ENCODE data around the gene SLC25A42.

Gene SLC25A42

DNA sequence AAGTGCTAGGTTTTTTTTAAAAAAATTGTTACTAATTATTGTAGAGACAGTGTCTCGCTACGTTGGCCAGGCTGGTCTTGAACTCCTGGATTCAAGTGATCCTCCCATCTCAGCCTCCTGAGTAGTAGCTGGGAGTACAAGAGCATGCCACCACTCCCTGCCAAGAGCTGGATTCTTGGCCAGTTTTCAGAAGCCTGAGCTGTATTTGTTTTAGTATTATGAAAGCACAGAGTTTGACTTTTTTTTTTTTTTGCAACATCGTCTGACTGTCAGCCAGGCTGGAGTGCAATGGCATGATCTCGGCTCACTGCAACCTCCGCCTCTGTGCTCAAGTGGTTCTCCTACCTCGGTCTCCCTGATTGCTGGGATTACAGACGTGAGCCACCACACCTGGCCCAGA, 23.4 kb upstream of the SLC25A42 start:
- no peak for ATAC-seq
- Mint-ChIP-seq H3K27me3 (no peaks in the 10 kb centered on the region), H3K27ac (peak overlapping the region; percentile 68)

DNA sequence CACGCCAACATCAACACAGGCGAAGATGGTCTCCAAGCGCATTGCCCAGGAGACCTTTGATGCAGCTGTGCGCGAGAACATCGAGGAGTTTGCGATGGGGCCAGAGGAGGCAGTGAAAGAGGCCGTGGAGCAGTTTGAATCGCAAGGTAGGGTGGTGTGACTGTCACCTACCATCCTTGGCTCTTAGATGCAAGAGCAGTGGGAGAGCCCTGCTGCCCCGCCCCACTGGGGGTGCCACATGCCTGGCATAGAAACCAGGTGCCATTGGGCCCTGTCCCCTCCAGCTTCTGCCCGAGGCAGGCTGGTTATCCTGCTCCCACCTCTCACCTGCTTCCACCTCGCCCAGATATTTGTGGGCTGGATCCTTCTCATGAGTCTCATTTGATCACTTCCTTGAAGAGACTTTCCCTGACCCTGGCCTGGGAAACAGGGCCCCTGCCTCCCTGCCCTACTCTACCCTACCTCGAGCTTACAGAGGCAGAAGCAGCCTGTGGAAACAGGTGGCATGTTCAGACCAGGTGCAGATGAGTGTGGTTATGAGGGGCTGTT, 21.0 kb upstream of the SLC25A42 start:
- Mint-ChIP-seq H3K27ac (no peak overlapping the region), H3K36me3 (peaks cover 46% of the 10 kb centered on the region), H3K4me1 (peaks cover 21% of the 10 kb centered on the region), H3K9me3 (no peaks in the 10 kb centered on the region), H3K27me3 (no peaks in the 10 kb centered on the region), H3K4me3 (no peak overlapping the region)
- no peak for ATAC-seq

More for the DNA sequence above, 23.4 kb upstream of the SLC25A42 start:
- Mint-ChIP-seq H3K4me1 (peaks cover 25% of the 10 kb centered on the region), H3K36me3 (peaks cover 33% of the 10 kb centered on the region), H3K4me3 (no peak overlapping the region), H3K9me3 (no peaks in the 10 kb centered on the region)

DNA sequence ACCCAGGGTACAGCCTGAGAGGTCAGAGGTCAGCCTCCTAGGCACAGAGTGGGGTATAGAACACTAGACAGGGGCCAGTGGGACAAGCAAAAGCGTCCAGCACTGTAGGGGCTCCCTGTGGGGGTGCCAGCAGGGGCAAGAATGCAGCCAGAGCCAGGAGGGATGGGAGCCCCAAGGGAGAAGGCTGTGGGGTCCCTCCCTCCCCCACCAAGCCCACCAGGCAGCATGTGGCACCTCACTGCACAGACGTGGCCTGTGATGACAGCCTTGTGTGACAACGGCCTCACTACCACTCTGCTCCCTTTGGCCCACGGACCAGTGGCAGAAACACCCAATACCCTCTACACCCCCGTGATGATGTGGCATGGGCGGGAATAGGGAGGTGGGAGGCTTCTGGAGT, 20.3 kb upstream of the SLC25A42 start:
- Mint-ChIP-seq H3K27ac (no peak overlapping the region), H3K4me1 (peaks cover 21% of the 10 kb centered on the region), H3K9me3 (no peaks in the 10 kb centered on the region), H3K4me3 (no peak overlapping the region), H3K36me3 (peaks cover 46% of the 10 kb centered on the region), H3K27me3 (no peaks in the 10 kb centered on the region)
- ATAC-seq: no peak

DNA sequence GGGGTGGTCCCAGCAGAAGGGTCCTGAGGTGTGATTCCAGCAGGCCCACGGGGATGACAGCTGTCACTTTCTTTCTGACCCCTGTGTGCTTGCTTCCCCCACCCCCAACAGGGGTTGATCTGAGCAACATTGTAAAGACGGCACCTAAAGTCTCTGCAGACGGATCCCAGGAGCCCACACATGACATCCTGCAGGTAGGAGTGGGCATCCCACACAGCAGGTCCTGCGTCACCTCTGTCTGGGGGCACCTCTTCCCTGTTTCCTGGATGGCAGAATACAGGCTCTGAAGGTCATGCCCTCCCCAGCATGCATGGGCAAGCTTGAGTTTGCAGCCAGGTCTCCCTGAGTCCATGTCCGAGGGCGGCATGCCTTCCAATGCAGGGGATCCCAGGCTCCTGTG, 19.9 kb upstream of the SLC25A42 start:
- no peak overlapping the region for H3K27ac Mint-ChIP-seq

DNA sequence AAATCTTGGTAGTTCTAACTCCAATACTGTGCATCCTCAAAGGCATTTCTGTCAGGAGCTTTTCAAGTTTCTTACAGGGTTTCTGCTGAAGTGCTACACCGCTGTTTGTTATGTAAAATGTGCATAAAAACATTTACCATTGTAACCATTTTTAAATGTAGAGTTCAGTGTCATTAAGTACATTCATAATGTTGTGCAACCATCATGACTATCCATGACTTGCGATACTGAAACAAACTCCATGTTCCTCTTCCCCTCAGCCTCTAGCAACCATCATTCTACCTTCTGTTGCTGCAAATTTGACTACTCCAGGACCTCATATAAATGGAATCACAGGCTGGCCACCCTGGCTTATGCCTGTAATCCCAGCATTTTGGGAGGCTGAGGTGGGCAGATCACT, 14.4 kb upstream of the SLC25A42 start:
- Mint-ChIP-seq H3K36me3 (peaks cover 47% of the 10 kb centered on the region), H3K27me3 (no peaks in the 10 kb centered on the region), H3K4me1 (no peaks in the 10 kb centered on the region), H3K4me3 (no peak overlapping the region), H3K27ac (no peak overlapping the region), H3K9me3 (no peaks in the 10 kb centered on the region)
- no peak for ATAC-seq

More for the DNA sequence above, 19.9 kb upstream of the SLC25A42 start:
- no peaks in the 10 kb centered on the region for H3K27me3 Mint-ChIP-seq
- no peaks in the 10 kb centered on the region for H3K9me3 Mint-ChIP-seq
- H3K4me3 Mint-ChIP-seq: no peak overlapping the region
- H3K4me1 Mint-ChIP-seq: peaks cover 21% of the 10 kb centered on the region
- peaks cover 46% of the 10 kb centered on the region for H3K36me3 Mint-ChIP-seq
- ATAC-seq: no peak

DNA sequence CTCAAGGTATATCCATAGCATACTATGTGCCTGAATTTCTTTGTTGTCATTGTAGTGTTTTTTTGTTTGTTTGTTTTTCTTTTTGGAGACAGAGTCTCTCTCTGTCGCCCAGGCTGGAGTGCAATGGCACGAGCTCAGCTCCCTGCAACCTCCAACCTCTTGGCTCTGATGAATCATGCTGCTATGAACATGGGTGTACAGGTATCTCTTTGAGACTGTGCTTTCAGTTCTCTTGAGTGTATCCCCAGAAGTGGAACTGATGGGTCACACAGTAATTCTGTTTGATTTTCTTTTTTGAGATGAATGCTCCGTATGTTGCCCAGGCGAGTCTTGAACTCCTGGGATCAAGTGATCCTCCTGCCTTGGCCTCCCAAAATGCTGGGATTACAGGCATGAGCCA, 13.7 kb upstream of the SLC25A42 start:
- Mint-ChIP-seq H3K9me3 (no peaks in the 10 kb centered on the region), H3K27ac (no peak overlapping the region), H3K36me3 (peaks cover 43% of the 10 kb centered on the region), H3K27me3 (no peaks in the 10 kb centered on the region), H3K4me1 (no peaks in the 10 kb centered on the region), H3K4me3 (no peak overlapping the region)
- no peak for ATAC-seq

DNA sequence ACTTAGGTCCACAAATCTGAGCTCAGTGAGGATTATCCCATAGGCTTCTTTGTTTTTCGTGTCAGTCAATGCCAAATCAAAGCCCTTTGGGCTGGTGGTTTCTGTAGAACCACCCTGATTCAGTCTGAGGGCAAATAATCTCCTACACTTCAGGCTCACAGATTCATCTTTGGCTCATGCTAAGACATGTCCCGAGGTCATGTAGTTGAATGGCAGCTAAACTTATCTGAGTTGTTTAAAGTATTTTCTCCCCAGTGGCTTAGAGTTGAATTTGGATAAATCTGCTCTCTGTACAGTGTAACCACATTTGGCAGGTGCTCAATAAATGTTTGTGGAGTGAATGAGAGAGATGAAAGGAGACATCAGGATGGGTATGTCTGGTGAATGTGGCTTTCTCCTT, 13.1 kb upstream of the SLC25A42 start:
- H3K9me3 Mint-ChIP-seq: no peaks in the 10 kb centered on the region
- no peak overlapping the region for H3K4me3 Mint-ChIP-seq

DNA sequence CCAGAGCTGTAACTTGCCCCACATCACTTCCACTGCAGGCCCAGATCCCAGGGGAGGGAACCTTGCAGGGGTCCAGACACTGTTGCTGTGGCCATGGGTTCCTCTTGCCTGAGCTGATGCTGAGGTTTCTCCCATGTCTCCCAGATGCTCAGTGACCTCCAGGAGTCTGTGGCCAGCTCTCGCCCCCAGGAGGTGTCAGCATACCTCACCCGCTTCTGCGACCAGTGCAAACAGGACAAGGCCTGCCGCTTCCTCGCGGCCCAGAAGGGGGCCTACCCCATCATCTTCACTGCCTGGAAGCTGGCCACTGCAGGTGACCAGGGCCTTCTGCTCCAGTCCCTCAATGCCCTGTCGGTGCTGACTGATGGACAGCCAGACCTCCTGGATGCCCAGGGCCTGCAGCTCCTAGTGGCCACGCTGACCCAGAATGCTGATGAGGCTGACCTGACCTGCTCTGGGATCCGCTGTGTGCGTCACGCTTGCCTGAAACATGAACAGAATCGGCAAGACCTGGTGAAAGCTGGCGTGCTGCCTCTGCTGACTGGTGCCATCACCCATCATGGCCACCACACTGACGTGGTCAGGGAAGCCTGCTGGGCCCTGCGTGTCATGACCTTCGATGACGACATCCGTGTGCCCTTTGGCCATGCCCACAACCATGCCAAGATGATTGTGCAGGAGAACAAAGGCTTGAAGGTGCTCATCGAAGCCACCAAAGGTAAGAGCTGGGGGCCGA, 12.1 kb upstream of the SLC25A42 start:
- Mint-ChIP-seq H3K27me3 (no peaks in the 10 kb centered on the region), H3K4me1 (no peaks in the 10 kb centered on the region), H3K9me3 (no peaks in the 10 kb centered on the region), H3K36me3 (peaks cover 51% of the 10 kb centered on the region), H3K4me3 (no peak overlapping the region), H3K27ac (no peak overlapping the region)
- ATAC-seq: no peak

More for the DNA sequence above, 13.1 kb upstream of the SLC25A42 start:
- Mint-ChIP-seq H3K27me3 (no peaks in the 10 kb centered on the region), H3K27ac (no peak overlapping the region), H3K36me3 (peaks cover 46% of the 10 kb centered on the region), H3K4me1 (no peaks in the 10 kb centered on the region)
- no peak for ATAC-seq

DNA sequence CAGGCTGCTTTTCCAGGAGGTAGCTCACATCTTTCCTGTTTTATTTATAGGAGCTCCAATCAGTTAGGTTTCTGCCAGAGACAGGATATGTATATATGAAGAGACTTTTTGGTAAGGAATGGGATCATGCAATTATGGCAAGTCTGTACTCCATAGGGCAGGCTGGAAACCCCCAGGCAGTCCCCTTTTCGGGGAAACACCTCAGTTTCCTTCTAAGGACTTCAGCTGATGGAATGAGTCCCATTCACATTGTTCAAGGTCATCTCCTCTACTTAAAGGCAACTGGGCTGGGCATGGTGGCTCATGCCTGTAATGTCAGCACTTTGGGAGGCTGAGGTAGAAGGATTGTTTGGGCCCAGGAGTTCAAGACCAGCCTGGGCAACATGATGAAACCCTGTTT, 10.9 kb upstream of the SLC25A42 start:
- Mint-ChIP-seq H3K36me3 (peaks cover 48% of the 10 kb centered on the region), H3K4me3 (no peak overlapping the region), H3K4me1 (no peaks in the 10 kb centered on the region), H3K9me3 (no peaks in the 10 kb centered on the region), H3K27ac (no peak overlapping the region), H3K27me3 (no peaks in the 10 kb centered on the region)
- ATAC-seq: no peak

DNA sequence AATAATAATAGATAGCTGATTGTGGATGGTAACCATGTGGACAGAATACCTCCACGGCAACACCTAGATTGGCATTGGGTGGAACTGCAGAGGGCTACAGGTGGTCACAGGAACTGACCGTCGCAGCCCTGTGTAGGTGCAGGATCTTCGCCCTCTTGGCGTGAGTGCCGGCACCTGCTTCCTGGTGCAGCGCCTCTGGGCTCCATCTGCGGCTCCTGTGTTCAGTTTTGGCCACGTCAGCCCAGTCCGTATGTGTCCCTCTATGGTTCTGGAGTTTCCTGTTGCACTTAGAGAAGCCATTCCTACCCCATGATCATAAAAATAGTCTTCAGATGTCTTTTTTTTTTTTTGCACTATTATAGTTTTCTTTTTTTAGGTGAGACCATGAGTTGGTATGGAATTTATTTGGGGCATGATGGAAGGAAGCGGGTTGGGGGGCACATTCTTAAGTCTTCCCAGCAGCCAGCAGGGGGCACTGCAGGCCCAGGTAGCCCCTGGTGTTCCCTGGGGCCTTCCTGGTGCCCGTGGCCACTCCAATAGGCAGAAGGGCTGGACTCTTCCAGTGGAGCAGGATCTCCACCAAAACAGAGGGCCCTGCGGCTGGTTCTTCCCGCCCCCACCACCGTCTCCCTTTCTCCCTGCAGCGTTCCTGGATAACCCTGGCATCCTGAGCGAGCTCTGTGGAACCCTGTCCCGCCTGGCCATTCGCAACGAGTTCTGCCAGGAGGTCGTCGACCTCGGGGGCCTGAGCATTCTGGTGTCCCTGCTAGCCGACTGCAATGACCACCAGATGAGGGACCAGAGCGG, 10.1 kb upstream of the SLC25A42 start:
- Mint-ChIP-seq H3K27ac (no peak overlapping the region), H3K4me3 (no peak overlapping the region), H3K36me3 (peaks cover 51% of the 10 kb centered on the region), H3K4me1 (no peaks in the 10 kb centered on the region), H3K27me3 (no peaks in the 10 kb centered on the region), H3K9me3 (no peaks in the 10 kb centered on the region)
- peak; percentile 68 for ATAC-seq

DNA sequence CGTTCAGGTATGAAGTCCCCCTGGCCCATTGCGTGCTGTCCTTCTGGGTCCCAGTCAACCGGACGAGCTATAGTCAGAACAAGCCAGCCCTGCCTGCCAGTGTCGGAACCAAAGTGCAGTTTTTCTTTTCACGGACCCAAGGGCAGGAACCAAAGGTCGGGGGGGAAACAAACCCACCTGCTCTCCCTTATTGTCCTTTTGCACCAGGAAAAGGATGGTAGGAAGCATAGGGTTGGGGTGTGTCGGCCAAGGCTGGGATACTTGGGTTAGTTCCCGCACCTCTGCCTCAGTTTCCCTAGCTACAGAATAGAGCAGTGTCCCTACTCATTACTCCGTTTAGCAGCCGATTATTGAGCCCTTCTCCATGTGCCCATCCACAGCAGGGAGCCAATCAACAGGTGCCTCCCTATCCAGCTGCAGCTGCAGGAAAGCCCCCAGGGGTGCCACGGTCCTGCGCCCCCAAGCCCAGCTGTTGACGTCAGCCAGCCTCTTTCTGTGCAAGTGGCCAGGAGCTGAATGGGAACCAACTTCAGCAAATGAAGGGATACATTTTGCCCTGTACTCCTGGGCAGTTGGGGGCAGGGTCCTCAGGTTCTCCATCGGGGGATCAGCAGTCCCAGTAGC, 9.4 kb upstream of the SLC25A42 start:
- no peak for ATAC-seq
- no peak overlapping the region for H3K27ac Mint-ChIP-seq
- no peaks in the 10 kb centered on the region for H3K27me3 Mint-ChIP-seq
- no peak overlapping the region for H3K4me3 Mint-ChIP-seq
- H3K36me3 Mint-ChIP-seq: peaks cover 55% of the 10 kb centered on the region
- H3K4me1 Mint-ChIP-seq: peaks cover under 1% of the 10 kb centered on the region
- H3K9me3 Mint-ChIP-seq: no peaks in the 10 kb centered on the region

DNA sequence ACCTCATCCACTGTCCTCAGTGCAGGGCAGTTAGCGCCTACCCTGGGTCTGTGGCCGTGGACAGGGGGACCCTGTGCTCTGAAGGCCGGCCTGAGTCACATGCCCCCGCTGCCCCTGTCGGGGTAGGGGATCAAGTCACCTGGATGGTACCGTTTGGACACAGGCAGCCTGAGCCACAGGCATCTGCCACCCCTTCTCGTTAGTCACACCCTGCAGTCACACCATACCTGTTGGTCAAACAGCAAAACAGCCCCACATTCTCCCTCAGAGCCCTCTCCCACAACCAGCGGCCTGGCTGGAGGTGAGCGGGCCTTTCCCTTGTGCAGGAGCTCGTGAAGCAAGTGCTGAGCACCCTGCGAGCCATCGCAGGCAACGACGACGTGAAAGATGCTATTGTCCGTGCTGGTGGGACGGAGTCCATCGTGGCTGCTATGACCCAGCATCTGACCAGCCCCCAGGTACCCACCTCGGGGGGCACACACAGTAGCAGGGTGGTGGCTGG, 8.8 kb upstream of the SLC25A42 start:
- no peak for ATAC-seq
- no peak overlapping the region for H3K27ac Mint-ChIP-seq
- H3K4me1 Mint-ChIP-seq: peaks cover 6% of the 10 kb centered on the region
- no peak overlapping the region for H3K4me3 Mint-ChIP-seq
- H3K27me3 Mint-ChIP-seq: no peaks in the 10 kb centered on the region
- H3K36me3 Mint-ChIP-seq: peaks cover 57% of the 10 kb centered on the region
- H3K9me3 Mint-ChIP-seq: no peaks in the 10 kb centered on the region

DNA sequence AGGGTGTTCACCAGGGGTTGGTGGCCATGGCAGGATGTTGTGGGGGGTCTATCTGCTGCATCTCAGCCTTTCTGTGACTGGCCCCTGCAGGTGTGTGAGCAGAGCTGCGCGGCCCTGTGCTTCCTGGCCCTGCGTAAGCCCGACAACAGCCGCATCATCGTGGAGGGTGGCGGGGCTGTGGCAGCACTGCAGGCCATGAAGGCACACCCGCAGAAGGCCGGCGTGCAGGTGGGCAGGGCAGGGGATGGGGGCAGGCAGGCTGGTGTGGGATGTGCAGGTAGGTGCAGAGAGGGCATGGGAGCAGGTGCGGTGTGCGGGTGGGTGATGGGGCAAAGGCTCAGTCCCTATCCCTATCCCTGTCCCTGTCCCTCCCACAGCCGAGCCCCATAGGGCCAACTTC, 8.1 kb upstream of the SLC25A42 start:
- H3K27me3 Mint-ChIP-seq: no peaks in the 10 kb centered on the region
- no peaks in the 10 kb centered on the region for H3K9me3 Mint-ChIP-seq
- H3K36me3 Mint-ChIP-seq: peaks cover 53% of the 10 kb centered on the region
- ATAC-seq: no peak
- no peak overlapping the region for H3K27ac Mint-ChIP-seq
- H3K4me3 Mint-ChIP-seq: no peak overlapping the region
- peaks cover 9% of the 10 kb centered on the region for H3K4me1 Mint-ChIP-seq

DNA sequence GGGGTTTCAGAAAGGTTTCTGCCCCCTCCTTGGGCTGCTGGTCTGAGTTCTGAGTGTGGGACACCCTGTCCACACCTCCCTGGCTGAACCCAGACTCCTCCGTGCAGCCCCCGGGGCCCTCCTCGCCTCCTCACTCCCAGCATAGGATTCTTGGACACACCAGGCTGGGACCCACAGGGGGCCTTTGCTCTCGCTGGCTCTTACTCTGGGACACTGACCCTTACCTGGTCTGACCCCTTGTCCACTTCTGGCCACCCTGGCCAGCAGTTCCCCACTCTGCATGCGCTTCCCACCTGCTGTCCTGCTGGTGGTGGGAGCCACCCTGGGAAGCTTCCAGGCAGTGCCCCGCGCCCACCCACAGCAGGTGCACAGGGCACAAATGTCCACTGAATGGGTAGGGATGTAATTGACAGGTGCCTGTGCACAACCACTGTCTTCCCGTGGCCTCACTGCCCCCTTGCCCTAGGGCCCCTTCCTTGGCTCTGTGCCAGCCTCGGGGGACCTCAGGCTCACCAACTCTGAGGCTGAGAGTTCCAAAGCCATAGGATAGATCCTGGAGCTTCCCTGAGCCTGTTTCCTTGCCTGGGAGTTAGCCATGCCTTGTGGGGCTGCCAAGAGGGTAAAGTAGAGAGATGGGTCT, 7.0 kb upstream of the SLC25A42 start:
- Mint-ChIP-seq H3K4me3 (no peak overlapping the region), H3K27me3 (no peaks in the 10 kb centered on the region), H3K36me3 (peaks cover 50% of the 10 kb centered on the region), H3K27ac (no peak overlapping the region), H3K4me1 (peaks cover 9% of the 10 kb centered on the region), H3K9me3 (no peaks in the 10 kb centered on the region)
- ATAC-seq: no peak

DNA sequence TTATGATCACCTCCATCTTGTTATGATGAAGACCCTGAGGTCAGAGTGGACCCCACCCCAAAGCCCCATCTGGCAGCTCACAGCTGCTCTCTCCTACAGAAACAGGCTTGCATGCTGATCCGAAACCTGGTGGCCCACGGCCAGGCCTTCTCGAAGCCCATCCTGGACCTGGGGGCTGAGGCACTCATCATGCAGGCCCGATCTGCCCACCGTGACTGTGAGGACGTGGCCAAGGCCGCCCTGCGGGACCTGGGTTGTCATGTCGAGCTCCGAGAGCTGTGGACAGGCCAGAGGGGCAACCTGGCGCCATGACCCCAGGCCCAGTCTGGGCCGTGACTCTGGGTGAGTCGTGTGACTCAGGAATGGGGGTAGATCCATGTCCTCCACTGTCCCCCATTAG, 6.5 kb upstream of the SLC25A42 start:
- H3K4me3 Mint-ChIP-seq: no peak overlapping the region
- H3K27me3 Mint-ChIP-seq: no peaks in the 10 kb centered on the region
- no peak overlapping the region for H3K27ac Mint-ChIP-seq
- ATAC-seq: no peak
- peaks cover 10% of the 10 kb centered on the region for H3K4me1 Mint-ChIP-seq
- peaks cover 50% of the 10 kb centered on the region for H3K36me3 Mint-ChIP-seq
- no peaks in the 10 kb centered on the region for H3K9me3 Mint-ChIP-seq
